Esophagus squamous epithelium (tissue), 5 donors: ENCODE data around the gene FBXO47. TPM values are rescaled to one million over a fixed set of nuclear protein-coding genes. Genes with fewer than 3 reads are reported as not detected.
"Not testable (repeated sequence)": the region's sequence is repeated elsewhere in the genome, so short reads cannot be mapped to it uniquely, and the experiment has no call there.

Experiments used
- DNase-seq: peaks from one replicate; lab custom pipeline; 2025; lab: John Stamatoyannopoulos, UW
- H3K27ac ChIP-seq, 4 donors: fragments of 200-600 bp; sonication (generic); one replicate each; pipeline ENCODE4 v1.5.1; 2016 to 2019; ENCODE audit warnings: mild to moderate bottlenecking in 1 of 4
- H3K27me3 ChIP-seq, 4 donors: fragments of 200-600 bp; sonication (generic); 1 replicate in 3 of 4; 2 replicates in 1 of 4; pipeline versions ENCODE4 v1.5.1 to v1.6.0; 2017 to 2021; ENCODE audit warnings: antibody characterized with exemption in 1 of 4
- H3K36me3 ChIP-seq, 3 donors: fragments of 200-600 bp; sonication (generic); one replicate each; pipeline ENCODE4 v1.5.1; 2016 to 2019
- H3K4me1 ChIP-seq, 3 donors: fragments of 200-600 bp; sonication (generic); one replicate each; pipeline ENCODE4 v1.5.1; 2017 to 2019
- H3K4me3 ChIP-seq, 4 donors: fragments of 200-600 bp; sonication (generic); 1 replicate in 3 of 4; 2 replicates in 1 of 4; pipeline ENCODE4 v1.5.1; 2016 to 2019; ENCODE audit warnings: mild to moderate bottlenecking in 2 of 4, moderate library complexity in 1 of 4
- H3K9me3 ChIP-seq, 3 donors: fragments of 200-600 bp; sonication (generic); one replicate each; pipeline ENCODE4 v1.5.1; 2016 to 2019
- CTCF ChIP-seq, 6 experiments: fragments of 450-650 bp in 4 of 6; fragments of 200-600 bp in 2 of 6; sonication (generic) in 2 of 6; IDR thresholded peaks; one replicate each; pipeline ENCODE4 v1.5.1; 2016 to 2019; ENCODE audit warnings: antibody characterized with exemption in 6 of 6, mild to moderate bottlenecking in 4 of 6, moderate library complexity in 4 of 6
- POLR2A ChIP-seq, 4 donors: fragments of 450-650 bp; IDR thresholded peaks; one replicate each; pipeline ENCODE4 v1.6.1; 2017; ENCODE audit warnings: antibody characterized with exemption in 4 of 4, mild to moderate bottlenecking in 4 of 4, moderate library complexity in 3 of 4
- WGBS, 2 donors: methylation state at CpG; one replicate each; pipeline ENCODE4 v1.1.5; 2018; 5-methylcytosine and 5-hydroxymethylcytosine counted together
- intact Hi-C: fragments of 100-400 bp; cut with DNase I; formaldehyde crosslinking; loops from one replicate; pipeline ENCODE4 v1.15.0; 2022
- total RNA-seq, 4 donors: library from RNA; depleted of rRNA; stranded (reverse); fragments of >200 nt; gene quantifications; one replicate each; pipeline ENCODE4 v1.1.0, GENCODE V29; 2016
- donor health status: DM: yes; HTN: yes; CAD: no.

Gene FBXO47
- total RNA-seq, 4 donors from 2014 or later, result not detected

DNA sequence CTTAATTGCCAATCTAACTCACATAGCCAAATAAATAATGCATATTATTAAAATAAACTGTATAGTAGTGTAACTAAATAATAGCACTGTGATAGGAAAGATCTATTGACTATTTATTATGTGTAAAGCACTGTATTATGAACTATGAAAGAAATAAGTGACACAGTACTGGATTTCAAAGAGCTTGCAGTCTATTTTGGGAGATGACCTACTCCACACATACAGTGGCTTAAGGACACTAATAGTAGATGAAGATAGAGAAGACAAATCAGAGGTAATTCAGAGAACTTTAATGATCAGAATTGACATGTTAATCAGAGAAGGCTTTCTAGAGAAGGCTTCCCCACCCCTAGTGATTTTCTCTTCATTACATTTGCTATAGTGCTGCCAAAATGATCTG lies 27.2 kb downstream of the FBXO47 start:
- Histone ChIP-seq H3K27ac (no peak overlapping the region), H3K36me3 (no peaks in the 10 kb centered on the region), H3K27me3 (no peaks in the 10 kb centered on the region), H3K9me3 (no peaks in the 10 kb centered on the region), H3K4me1 (no peaks in the 10 kb centered on the region), H3K4me3 (no peak overlapping the region)
- intact Hi-C loops, result no loop called here
- no peak for DNase-seq
- TF ChIP-seq POLR2A (IDR thresholded peaks at IDR 0.05) (no peak), CTCF (IDR thresholded peaks at IDR 0.05) (no peak)

DNA sequence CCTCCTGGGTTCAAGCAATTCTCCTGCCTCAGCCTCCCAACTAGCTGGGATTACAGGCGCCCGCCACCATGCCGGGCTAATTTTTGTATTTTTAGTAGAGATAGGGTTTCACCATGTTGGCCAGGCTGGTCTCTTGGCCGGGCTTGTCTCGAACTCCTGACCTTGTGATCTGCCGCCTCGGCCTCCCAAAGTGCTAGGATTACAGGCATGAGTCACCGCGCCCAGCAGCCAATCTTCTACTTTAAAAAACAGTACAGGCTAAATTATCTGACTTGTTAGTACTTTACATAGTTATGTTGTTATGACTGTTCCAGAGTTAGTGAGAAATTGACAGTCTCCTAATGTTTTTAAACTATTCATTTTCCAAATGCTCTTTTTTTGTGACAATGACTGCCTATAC lies 33.2 kb downstream of the FBXO47 start:
- intact Hi-C loops, H3K27me3 ChIP-seq, H3K4me3 ChIP-seq, H3K27ac ChIP-seq, H3K9me3 ChIP-seq, H3K36me3 ChIP-seq, DNase-seq, H3K4me1 ChIP-seq: not testable (repeated sequence)
- 54 to 71% methylated on average over 9 of the region's 9 CpGs for WGBS, 2 donors

- H3K9me3 ChIP-seq, H3K4me3 ChIP-seq, H3K27me3 ChIP-seq, H3K27ac ChIP-seq, DNase-seq, H3K4me1 ChIP-seq, intact Hi-C loops, H3K36me3 ChIP-seq: not testable (repeated sequence)
- WGBS, 2 donors, result no CpG with 5 or more reads among the region's 36 CpGs
Measured at GRCh38 chr17:38930782-38931181, 36.4 kb downstream of the FBXO47 start.

DNA sequence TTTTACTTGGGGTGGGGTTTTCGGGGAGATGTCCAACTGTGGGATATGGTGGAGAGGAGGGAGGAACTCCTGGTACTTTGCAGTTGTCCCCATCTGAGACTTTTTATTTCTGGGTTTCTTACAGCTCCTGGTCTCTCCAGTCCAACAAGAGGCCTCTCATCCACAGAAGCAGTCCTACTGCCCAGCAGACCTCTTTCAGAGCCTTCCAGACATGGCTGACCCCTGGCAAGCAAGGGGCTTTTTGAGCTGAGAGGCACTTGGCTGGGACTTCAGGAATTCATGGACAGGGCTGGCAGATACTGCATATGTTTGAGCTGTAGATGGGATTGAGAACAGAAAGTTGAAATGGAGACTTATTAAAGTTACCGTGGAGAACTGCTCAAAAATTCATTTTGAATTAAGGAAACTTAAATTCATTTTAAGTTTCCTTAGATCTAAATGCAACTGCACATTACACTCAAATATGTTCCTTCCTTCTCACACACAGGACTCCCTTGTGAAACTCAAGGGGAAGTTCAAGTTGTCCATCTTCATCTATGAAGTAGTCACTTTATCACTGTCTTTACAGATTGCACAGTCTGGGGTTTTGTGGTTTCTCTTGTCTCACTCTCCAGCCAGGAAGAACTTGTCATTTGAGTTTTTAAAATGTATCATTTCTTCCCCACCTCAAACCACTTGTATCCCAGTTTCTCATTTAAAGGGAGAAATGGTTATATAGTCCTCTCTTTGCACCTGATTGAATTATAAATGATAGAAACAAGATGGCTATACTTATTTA lies 40.7 kb downstream of the FBXO47 start:
- no peak overlapping the region for H3K4me3 ChIP-seq
- no peaks in the 10 kb centered on the region for H3K27me3 ChIP-seq
- TF ChIP-seq POLR2A (IDR thresholded peaks at IDR 0.05) (no peak), CTCF (IDR thresholded peaks at IDR 0.05) (no peak)
- WGBS, 2 donors, result 66 to 77% methylated on average over 2 of the region's 2 CpGs
- H3K27ac ChIP-seq, result peak overlapping the region in 3 of 4 donors; percentile 38 to 50 (median 49)
- intact Hi-C loops, result no loop called here
- peaks cover 8 to 39% (median 24%) of the 10 kb centered on the region in 3 donors for H3K4me1 ChIP-seq
- H3K9me3 ChIP-seq, result no peaks in the 10 kb centered on the region
- no peak for DNase-seq
- H3K36me3 ChIP-seq, result no peaks in the 10 kb centered on the region

DNA sequence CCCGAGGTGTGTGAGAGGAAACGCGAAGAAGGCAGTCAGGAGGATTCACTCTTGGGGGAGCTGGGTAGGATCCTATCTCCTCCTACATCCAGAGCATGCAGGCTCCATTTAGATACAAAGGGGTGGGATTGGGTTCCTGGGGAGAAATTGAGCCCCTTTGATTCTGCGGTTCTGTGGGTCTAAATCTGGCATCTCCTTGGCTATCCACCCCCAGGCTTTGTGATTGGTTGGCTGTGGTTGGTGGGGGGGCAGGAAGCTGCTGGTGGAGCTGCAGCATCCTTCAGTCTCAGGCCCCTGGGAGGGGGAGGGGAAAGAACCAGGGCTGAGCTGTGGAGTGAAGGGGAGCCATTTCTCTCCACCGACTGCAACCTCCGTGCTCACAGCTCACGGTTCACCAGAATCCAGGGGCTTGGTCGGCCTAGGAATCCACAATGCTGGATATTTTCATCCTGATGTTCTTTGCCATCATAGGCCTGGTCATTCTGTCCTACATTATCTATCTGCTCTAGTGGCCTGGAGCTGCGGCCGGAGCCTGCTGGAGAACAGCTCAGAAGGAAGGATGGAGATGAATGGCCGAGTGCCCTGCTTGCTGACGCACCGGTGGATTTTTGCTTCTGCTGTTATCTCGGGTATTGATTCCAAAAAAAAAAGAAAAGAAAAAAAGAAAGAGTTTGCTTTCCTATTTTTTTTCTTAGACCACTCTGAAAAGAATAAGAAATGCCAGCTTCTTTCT lies 41.8 kb downstream of the FBXO47 start, which contains the start of gene LASP1NB:
TSS of gene LASP1NB (plus strand) at position 352 of the 733 bp plus-strand sequence.
- TF ChIP-seq CTCF (IDR thresholded peaks at IDR 0.05) (no peak), POLR2A (IDR thresholded peaks at IDR 0.05) (no peak)
- no peaks in the 10 kb centered on the region for H3K27me3 ChIP-seq
- no peaks in the 10 kb centered on the region for H3K9me3 ChIP-seq
- peaks cover 8 to 49% (median 30%) of the 10 kb centered on the region in 3 donors for H3K4me1 ChIP-seq
- WGBS, 2 donors, result 45 to 76% methylated on average over 7 to 13 of the region's 14 CpGs
- H3K27ac ChIP-seq, result peak within 1 kb of the TSS in 3 of 4 donors; percentile 38 to 55 (median 50)
- H3K4me3 ChIP-seq, result no peak within 1 kb of the TSS
- H3K36me3 ChIP-seq, result peaks cover 0 to 8% (median 0%) of the 10 kb centered on the region in 3 donors
- no peak for DNase-seq
- intact Hi-C loops, result no loop called here
